ENCODE results near the gene OPN1LW. TPM values are rescaled to one million over a fixed set of nuclear protein-coding genes. Genes with fewer than 3 reads are reported as not detected.
"Not testable (repeated sequence)": the region's sequence is repeated elsewhere in the genome, so short reads cannot be mapped to it uniquely, and the experiment has no call there.

OPN1LW gene
- not detected for polyA plus RNA-seq (2012; ENCODE audit: missing spikeins)

GRCh38 chrX:154144010-154144409 is at the start of gene OPN1LW:
OPN1LW (plus strand) TSS chrX:154144243; CDS start chrX:154144284, 41 bp downstream.
- not testable (repeated sequence) for DNase-seq (ENCODE audit: insufficient read length); FAIRE-seq

GRCh38 chrX:154094833-154095232 is 49.2 kb upstream of the OPN1LW start:
- peak; percentile 14 for FAIRE-seq
- no peak for TF ChIP-seq POLR2A (IDR thresholded peaks at IDR 0.05; ENCODE audit: low read depth, low read length)
- TF ChIP-seq POLR2AphosphoS5 (IDR thresholded peaks at IDR 0.05; ENCODE audit: low read depth, low read length): no peak
- TF ChIP-seq TAF1 (IDR thresholded peaks at IDR 0.05; ENCODE audit: borderline replicate concordance, low read depth, low read length): no peak
- no peak for DNase-seq (ENCODE audit: insufficient read length)

- DNase-seq (ENCODE audit: insufficient read length) (no peak), FAIRE-seq (peak; percentile 58)
- TF ChIP-seq POLR2A (IDR thresholded peaks at IDR 0.05; ENCODE audit: low read depth, low read length) (no peak), TAF1 (IDR thresholded peaks at IDR 0.05; ENCODE audit: borderline replicate concordance, low read depth, low read length) (no peak), POLR2AphosphoS5 (IDR thresholded peaks at IDR 0.05; ENCODE audit: low read depth, low read length) (no peak)
These were observed 47.7 kb upstream of the OPN1LW start for GRCh38 chrX:154096140-154097002.

- peak; percentile 72 for FAIRE-seq
- no peak for TF ChIP-seq POLR2AphosphoS5 (IDR thresholded peaks at IDR 0.05; ENCODE audit: low read depth, low read length)
- peak; percentile 56 for DNase-seq (ENCODE audit: insufficient read length)
These were observed 46.9 kb upstream of the OPN1LW start for GRCh38 chrX:154097003-154097588.

- FAIRE-seq: peak; percentile 94
- TF ChIP-seq POLR2AphosphoS5 (IDR thresholded peaks at IDR 0.05; ENCODE audit: low read depth, low read length) (no peak), POLR2A (IDR thresholded peaks at IDR 0.05; ENCODE audit: low read depth, low read length) (no peak), TAF1 (IDR thresholded peaks at IDR 0.05; ENCODE audit: borderline replicate concordance, low read depth, low read length) (no peak)
- peak; percentile 77 for DNase-seq (ENCODE audit: insufficient read length)
These were observed 46.2 kb upstream of the OPN1LW start, which contains the start of gene MECP2 for GRCh38 chrX:154097589-154098541. MECP2 (minus strand) TSS chrX:154097717.

DNA sequence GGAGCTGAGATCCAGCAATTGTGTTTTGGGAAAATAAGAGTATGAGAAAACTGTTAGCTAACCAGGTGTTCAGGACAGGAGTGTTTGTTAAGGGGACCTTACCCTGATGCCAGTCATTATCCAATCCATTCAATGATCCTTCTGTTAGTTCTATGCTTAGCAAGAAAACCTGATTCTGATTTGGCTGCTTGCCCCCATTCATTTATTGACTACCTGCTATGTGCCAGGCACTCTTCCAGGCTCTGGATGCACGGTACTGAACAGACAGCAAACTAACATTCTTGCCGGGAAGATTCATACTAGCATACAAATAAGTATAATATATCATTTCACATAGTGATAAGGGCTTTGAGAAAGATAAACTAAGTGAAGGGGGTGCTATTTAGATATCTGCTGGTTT is 45.5 kb upstream of the OPN1LW start:
- DNase-seq (ENCODE audit: insufficient read length) (no peak), FAIRE-seq (no peak)
- TF ChIP-seq TAF1 (IDR thresholded peaks at IDR 0.05; ENCODE audit: borderline replicate concordance, low read depth, low read length): no peak
- no peak for TF ChIP-seq POLR2AphosphoS5 (IDR thresholded peaks at IDR 0.05; ENCODE audit: low read depth, low read length)
- no peak for TF ChIP-seq POLR2A (IDR thresholded peaks at IDR 0.05; ENCODE audit: low read depth, low read length)

DNA sequence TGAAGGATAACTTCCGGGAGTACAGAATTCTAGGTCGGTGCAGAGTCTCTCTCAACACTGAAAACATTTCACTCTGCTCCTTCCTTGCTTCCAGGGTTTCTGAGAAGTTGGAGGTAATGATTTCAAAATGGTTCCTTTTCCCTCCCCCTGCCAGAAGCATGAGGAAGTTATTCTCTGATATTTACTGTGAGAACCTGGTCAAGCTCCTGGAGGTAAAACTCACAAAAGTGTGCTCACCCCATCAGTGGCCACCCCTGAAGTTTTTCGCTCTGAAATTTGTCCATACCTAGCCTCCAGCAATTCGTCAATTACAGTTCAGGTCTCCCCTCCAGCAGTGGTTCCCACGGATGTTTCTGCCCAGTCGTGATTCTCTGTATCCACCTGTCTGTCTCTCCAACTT is 30.3 kb upstream of the OPN1LW start:
- TF ChIP-seq TAF1 (IDR thresholded peaks at IDR 0.05; ENCODE audit: borderline replicate concordance, low read depth, low read length): no peak
- no peak for FAIRE-seq
- no peak for DNase-seq (ENCODE audit: insufficient read length)

DNA sequence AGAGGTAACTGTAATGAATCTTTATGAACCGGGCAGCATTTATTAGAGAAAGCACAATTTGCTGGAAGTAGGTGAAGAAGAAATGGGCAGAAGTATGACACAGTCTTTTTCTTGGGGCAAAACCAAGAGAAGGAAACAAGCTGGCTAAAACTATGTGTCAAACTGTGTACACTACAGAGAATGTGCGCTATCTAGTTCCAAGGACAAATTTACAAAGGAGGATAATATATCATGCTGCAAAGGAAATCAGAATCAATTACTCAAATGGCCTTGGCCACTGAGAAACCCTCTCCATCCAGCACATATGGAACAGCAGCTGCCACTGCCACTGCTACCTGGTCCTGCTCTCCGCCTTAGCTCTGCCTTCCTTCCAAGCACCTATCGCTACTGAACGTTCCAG is 29.4 kb upstream of the OPN1LW start:
- FAIRE-seq (no peak), DNase-seq (ENCODE audit: insufficient read length) (no peak)
- TF ChIP-seq POLR2A (IDR thresholded peaks at IDR 0.05; ENCODE audit: low read depth, low read length) (no peak), POLR2AphosphoS5 (IDR thresholded peaks at IDR 0.05; ENCODE audit: low read depth, low read length) (no peak), TAF1 (IDR thresholded peaks at IDR 0.05; ENCODE audit: borderline replicate concordance, low read depth, low read length) (no peak)

DNA sequence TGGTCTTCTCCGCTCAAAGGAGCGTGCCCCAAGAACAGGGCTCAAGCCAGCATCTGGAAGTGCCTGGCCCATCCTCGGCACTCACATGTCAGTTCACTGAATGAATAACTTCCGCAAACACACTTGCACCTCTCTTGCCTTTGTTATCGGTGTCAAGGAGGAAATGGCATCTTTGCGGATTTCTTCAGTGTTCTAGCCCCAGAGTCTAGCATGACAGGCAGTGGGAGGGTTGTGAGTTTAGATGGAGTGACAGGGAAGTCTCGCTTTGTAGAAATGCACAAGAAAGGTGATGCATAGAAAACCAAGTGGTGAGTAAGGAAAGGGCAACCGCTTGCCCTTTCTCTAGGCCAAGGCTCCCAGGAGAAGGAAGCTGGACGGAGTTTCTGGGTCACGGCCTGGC is 29.0 kb upstream of the OPN1LW start:
- FAIRE-seq (no peak), DNase-seq (ENCODE audit: insufficient read length) (no peak)
- TF ChIP-seq TAF1 (IDR thresholded peaks at IDR 0.05; ENCODE audit: borderline replicate concordance, low read depth, low read length) (no peak), POLR2A (IDR thresholded peaks at IDR 0.05; ENCODE audit: low read depth, low read length) (no peak), POLR2AphosphoS5 (IDR thresholded peaks at IDR 0.05; ENCODE audit: low read depth, low read length) (no peak)

DNA sequence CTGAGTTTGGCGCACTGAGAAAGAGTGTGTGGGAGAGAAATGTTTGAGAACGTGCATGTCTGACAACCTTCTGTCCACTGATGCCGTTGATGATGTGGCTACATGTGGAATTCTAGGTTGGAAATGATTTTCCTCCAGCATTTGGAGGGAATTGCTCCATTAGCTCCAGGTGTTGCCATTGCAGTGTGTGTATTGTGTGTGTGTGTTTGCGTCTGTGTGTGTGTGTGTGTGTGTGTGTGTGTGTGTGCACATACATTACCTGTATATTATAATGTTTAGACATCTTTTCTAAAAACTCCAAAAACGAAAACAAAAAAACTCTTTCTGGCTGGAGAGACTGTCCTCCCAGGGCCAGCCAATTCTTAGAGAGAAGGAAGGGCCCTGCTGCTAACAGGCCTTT is 28.3 kb upstream of the OPN1LW start:
- no peak for FAIRE-seq
- no peak for TF ChIP-seq POLR2AphosphoS5 (IDR thresholded peaks at IDR 0.05; ENCODE audit: low read depth, low read length)
- no peak for TF ChIP-seq POLR2A (IDR thresholded peaks at IDR 0.05; ENCODE audit: low read depth, low read length)
- no peak for TF ChIP-seq TAF1 (IDR thresholded peaks at IDR 0.05; ENCODE audit: borderline replicate concordance, low read depth, low read length)
- DNase-seq (ENCODE audit: insufficient read length): no peak

DNA sequence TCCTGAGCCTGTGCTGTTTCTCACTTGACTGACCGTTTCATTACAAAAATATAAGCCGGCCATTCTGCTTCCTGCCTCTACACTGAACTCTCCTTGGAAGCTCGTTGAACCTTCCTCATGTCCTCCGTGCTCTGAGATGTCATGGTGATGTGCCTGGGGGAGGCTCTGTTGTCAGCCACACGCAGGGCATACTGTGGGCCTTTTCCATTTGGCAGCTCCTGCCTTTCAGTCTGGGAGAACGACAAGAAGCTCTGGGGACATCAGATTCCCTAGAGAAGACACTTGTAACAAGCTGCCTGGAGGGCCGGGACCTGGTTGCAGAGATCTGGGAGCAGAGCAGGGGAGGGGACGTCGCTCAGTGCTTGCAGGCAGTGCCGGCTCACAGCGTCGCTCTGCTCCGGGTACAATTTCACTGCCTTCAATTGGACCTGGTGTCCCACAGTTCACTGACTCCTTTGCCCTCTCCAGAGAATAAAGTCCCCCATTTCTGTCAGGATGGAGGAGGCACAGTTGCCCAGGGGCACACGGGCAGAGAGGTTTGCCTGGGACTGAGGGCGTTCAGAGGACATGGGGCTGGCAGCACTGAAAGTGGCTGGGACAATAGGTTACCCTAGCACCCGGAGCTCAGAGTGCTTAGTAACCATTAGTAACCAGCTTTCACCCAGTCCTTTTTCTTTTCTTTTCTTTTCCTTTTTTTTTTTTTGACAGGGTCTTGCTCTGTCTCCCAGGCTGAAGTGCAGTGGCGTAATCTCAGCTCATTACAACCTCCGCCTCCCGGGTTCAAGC is 27.4 kb upstream of the OPN1LW start:
- FAIRE-seq (no peak), DNase-seq (ENCODE audit: insufficient read length) (no peak)
- TF ChIP-seq TAF1 (IDR thresholded peaks at IDR 0.05; ENCODE audit: borderline replicate concordance, low read depth, low read length): no peak
- no peak for TF ChIP-seq POLR2A (IDR thresholded peaks at IDR 0.05; ENCODE audit: low read depth, low read length)
- no peak for TF ChIP-seq POLR2AphosphoS5 (IDR thresholded peaks at IDR 0.05; ENCODE audit: low read depth, low read length)
